Neural cell (in vitro differentiated cells): ENCODE measurements around the gene CSMD2. TPM values are rescaled to one million over a fixed set of nuclear protein-coding genes. Genes with fewer than 3 reads are reported as not detected.

ENCODE experiments used
- H2AFZ ChIP-seq: fragments of 200-600, 300-800 bp; sonication (generic), shearing (Covaris generic); 2 replicates; pipeline ENCODE4 v1.6.0; 2014; ENCODE audit warnings: low read depth, mild to moderate bottlenecking, antibody characterized with exemption, low read length, moderate library complexity
- H3F3A ChIP-seq: fragments of 200-600 bp; shearing (Covaris generic); 2 replicates; pipeline ENCODE4 v1.6.1; 2016; ENCODE audit warnings: mild to moderate bottlenecking, moderate library complexity, mixed read lengths, antibody characterized with exemption, low read length; ENCODE audit not compliant: insufficient read depth, poor library complexity, severe bottlenecking
- H3K27ac ChIP-seq: fragments of 200-600, 300-800 bp; sonication (generic), shearing (Covaris generic); 2 replicates; pipeline ENCODE4 v1.5.1; 2014; ENCODE audit warnings: mild to moderate bottlenecking, low read length, moderate library complexity
- H3K27me3 ChIP-seq: fragments of 300-800, 200-600 bp; sonication (generic), shearing (Covaris generic); 2 replicates; pipeline ENCODE4 v1.6.0; 2014; ENCODE audit warnings: mild to moderate bottlenecking, low read depth, low read length, moderate library complexity; ENCODE audit not compliant: insufficient read depth
- H3K36me3 ChIP-seq: fragments of 300-800, 200-600 bp; sonication (generic), shearing (Covaris generic); 2 replicates; pipeline ENCODE4 v1.5.1; 2014; ENCODE audit warnings: mild to moderate bottlenecking, antibody characterized with exemption, low read length, moderate library complexity; ENCODE audit not compliant: insufficient read depth
- H3K4me2 ChIP-seq: fragments of 300-800, 200-600 bp; sonication (generic), shearing (Covaris generic); 2 replicates; pipeline ENCODE4 v1.6.0; 2014; ENCODE audit warnings: mild to moderate bottlenecking, low read length
- H3K4me3 ChIP-seq: fragments of 300-800, 200-600 bp; sonication (generic), shearing (Covaris generic); 2 replicates; pipeline ENCODE4 v1.5.1; 2014; ENCODE audit warnings: mild to moderate bottlenecking, low read length, moderate library complexity
- H3K79me2 ChIP-seq: fragments of 200-600 bp; shearing (Covaris generic); replicated peaks from 2 replicates; pipeline ENCODE4 v1.6.0; 2014; ENCODE audit warnings: mild to moderate bottlenecking, low read length, moderate library complexity; ENCODE audit not compliant: insufficient read depth
- H3K9ac ChIP-seq: fragments of 300-800, 200-600 bp; sonication (generic), shearing (Covaris generic); 2 replicates; pipeline ENCODE4 v1.6.1; 2016; ENCODE audit warnings: mild to moderate bottlenecking, low read length, mixed read lengths
- H3K9me2 ChIP-seq: fragments of 200-600 bp; shearing (Covaris generic); 2 replicates; pipeline ENCODE4 v1.6.1; 2016; ENCODE audit warnings: mild to moderate bottlenecking, low read length, mixed read lengths; ENCODE audit not compliant: insufficient read depth
- H3K9me3 ChIP-seq: fragments of 200-600, 300-800 bp; sonication (generic), shearing (Covaris generic); 2 replicates; pipeline ENCODE4 v1.6.1; 2016; ENCODE audit warnings: mild to moderate bottlenecking, mixed run types, low read length, moderate library complexity, mixed read lengths
- H4K20me1 ChIP-seq: fragments of 200-600 bp; shearing (Covaris generic); 2 replicates; pipeline ENCODE4 v1.6.1; 2016; ENCODE audit warnings: mild to moderate bottlenecking, mixed run types; ENCODE audit not compliant: insufficient read depth
- EP300 ChIP-seq: fragments of 450-650 bp; conservative IDR thresholded peaks from 2 replicates; pipeline ENCODE4 v1.6.1; 2014; ENCODE audit warnings: antibody characterized with exemption, mild to moderate bottlenecking, moderate library complexity; ENCODE audit not compliant: poor library complexity, severe bottlenecking
- EZH2 ChIP-seq: fragments of 200-600, 300-800 bp; shearing (Covaris generic), sonication (generic); IDR thresholded peaks from 2 replicates; pipeline ENCODE4 v1.6.1; 2014; ENCODE audit warnings: antibody characterized with exemption, low read length, borderline replicate concordance, mild to moderate bottlenecking; ENCODE audit not compliant: insufficient read depth, poor library complexity, severe bottlenecking
- MXI1 ChIP-seq: fragments of 450-650 bp; conservative IDR thresholded peaks from 2 replicates; pipeline ENCODE4 v1.6.1; 2014; ENCODE audit warnings: antibody characterized with exemption, mild to moderate bottlenecking; ENCODE audit not compliant: poor library complexity, severe bottlenecking
- POLR2AphosphoS5 ChIP-seq: IDR thresholded peaks from 2 replicates; pipeline ENCODE4 v1.6.1; 2012
- RAD21 ChIP-seq: fragments of 450-650 bp; conservative IDR thresholded peaks from 2 replicates; pipeline ENCODE4 v1.6.1; 2014; ENCODE audit warnings: antibody characterized with exemption, mild to moderate bottlenecking, moderate library complexity
- SMC3 ChIP-seq: fragments of 450-650 bp; conservative IDR thresholded peaks from 2 replicates; pipeline ENCODE4 v1.6.1; 2014; ENCODE audit warnings: antibody characterized with exemption, mild to moderate bottlenecking, moderate library complexity; ENCODE audit not compliant: poor library complexity
- TAF1 ChIP-seq: IDR thresholded peaks from 2 replicates; pipeline ENCODE4 v1.6.1; 2012; ENCODE audit warnings: low read depth
- polyA plus RNA-seq: library from polyadenylated mRNA; depleted of rRNA; stranded (reverse); fragments of >200 nt; gene quantifications from 2 replicates; pipeline ENCODE4 v1.2.3, GENCODE V29; 2014
- TF ChIP-seq, protein P1 (sequence below): fragments of 450-650 bp; IDR thresholded peaks from 2 replicates; pipeline ENCODE4 v1.5.1; 2014; ENCODE audit warnings: antibody characterized with exemption, mild to moderate bottlenecking, moderate library complexity; ENCODE audit not compliant: poor library complexity, severe bottlenecking
- TF ChIP-seq, protein P2 (sequence below): IDR thresholded peaks from 2 replicates; pipeline ENCODE4 v1.6.1; 2012; ENCODE audit warnings: borderline replicate concordance

Gene CSMD2
- polyA plus RNA-seq, 1 donor from 2014 or later, result 9.6 TPM

DNA sequence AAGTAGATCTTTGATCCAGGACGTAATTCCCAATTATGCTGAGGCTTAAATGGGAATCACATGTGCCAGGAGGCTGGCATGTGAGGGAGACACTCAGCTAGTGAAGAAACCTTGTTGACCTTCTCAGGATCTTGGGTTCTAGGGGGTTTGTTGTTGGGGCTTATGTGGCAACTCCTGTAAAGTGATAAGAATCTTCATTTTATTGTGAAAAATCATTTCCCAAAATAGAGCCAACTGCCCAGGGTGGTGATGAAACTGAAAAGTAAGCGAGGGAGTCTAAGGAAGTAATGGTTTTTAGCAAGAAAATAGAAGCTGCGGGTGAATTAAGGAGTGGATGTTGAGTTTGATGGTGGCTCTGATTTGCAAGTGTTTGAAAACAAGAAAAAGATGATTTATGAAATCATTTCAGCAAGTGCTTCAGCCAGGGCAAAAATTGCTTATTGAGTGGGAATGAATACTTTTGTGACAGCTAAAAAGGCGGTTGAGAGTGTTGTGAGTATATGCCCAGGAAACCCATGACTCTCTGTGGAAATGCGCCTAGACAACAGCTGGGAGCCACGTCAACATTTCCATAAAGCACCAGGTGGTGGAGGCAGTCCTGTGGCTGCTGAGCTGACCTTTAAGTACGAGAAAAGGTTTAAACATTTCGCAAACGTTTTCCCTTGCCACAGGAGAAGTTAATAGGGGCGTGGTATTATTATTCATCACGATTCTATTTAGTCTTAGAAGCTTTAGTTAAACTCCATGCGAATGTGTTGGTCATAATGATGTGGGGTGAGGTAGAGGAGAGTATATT, 198.5 kb downstream of the CSMD2 start:
- no peaks in the 10 kb centered on the region for H3K79me2 ChIP-seq
- TF ChIP-seq RAD21, result no peak
- TF ChIP-seq TAF1, result no peak
- TF ChIP-seq, protein P1, sequence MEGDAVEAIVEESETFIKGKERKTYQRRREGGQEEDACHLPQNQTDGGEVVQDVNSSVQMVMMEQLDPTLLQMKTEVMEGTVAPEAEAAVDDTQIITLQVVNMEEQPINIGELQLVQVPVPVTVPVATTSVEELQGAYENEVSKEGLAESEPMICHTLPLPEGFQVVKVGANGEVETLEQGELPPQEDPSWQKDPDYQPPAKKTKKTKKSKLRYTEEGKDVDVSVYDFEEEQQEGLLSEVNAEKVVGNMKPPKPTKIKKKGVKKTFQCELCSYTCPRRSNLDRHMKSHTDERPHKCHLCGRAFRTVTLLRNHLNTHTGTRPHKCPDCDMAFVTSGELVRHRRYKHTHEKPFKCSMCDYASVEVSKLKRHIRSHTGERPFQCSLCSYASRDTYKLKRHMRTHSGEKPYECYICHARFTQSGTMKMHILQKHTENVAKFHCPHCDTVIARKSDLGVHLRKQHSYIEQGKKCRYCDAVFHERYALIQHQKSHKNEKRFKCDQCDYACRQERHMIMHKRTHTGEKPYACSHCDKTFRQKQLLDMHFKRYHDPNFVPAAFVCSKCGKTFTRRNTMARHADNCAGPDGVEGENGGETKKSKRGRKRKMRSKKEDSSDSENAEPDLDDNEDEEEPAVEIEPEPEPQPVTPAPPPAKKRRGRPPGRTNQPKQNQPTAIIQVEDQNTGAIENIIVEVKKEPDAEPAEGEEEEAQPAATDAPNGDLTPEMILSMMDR, result no peak
- no peak for TF ChIP-seq EZH2
- TF ChIP-seq MXI1, result no peak
- no peak for TF ChIP-seq SMC3
- TF ChIP-seq, protein P2, sequence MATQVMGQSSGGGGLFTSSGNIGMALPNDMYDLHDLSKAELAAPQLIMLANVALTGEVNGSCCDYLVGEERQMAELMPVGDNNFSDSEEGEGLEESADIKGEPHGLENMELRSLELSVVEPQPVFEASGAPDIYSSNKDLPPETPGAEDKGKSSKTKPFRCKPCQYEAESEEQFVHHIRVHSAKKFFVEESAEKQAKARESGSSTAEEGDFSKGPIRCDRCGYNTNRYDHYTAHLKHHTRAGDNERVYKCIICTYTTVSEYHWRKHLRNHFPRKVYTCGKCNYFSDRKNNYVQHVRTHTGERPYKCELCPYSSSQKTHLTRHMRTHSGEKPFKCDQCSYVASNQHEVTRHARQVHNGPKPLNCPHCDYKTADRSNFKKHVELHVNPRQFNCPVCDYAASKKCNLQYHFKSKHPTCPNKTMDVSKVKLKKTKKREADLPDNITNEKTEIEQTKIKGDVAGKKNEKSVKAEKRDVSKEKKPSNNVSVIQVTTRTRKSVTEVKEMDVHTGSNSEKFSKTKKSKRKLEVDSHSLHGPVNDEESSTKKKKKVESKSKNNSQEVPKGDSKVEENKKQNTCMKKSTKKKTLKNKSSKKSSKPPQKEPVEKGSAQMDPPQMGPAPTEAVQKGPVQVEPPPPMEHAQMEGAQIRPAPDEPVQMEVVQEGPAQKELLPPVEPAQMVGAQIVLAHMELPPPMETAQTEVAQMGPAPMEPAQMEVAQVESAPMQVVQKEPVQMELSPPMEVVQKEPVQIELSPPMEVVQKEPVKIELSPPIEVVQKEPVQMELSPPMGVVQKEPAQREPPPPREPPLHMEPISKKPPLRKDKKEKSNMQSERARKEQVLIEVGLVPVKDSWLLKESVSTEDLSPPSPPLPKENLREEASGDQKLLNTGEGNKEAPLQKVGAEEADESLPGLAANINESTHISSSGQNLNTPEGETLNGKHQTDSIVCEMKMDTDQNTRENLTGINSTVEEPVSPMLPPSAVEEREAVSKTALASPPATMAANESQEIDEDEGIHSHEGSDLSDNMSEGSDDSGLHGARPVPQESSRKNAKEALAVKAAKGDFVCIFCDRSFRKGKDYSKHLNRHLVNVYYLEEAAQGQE, result no peak
- no peak for TF ChIP-seq EP300
- no peak for TF ChIP-seq POLR2AphosphoS5
- no peaks in the 10 kb centered on the region for H3F3A ChIP-seq
- H2AFZ ChIP-seq, result no peak overlapping the region
- no peaks in the 10 kb centered on the region for H3K36me3 ChIP-seq
- no peaks in the 10 kb centered on the region for H3K9me3 ChIP-seq
- H3K4me3 ChIP-seq, result no peak overlapping the region
- H3K9ac ChIP-seq, result no peak overlapping the region
- H3K9me2 ChIP-seq, result no peaks in the 10 kb centered on the region
- H4K20me1 ChIP-seq, result no peaks in the 10 kb centered on the region
- H3K27me3 ChIP-seq, result no peaks in the 10 kb centered on the region
- H3K27ac ChIP-seq, result no peak overlapping the region
- H3K4me2 ChIP-seq, result no peak overlapping the region

DNA sequence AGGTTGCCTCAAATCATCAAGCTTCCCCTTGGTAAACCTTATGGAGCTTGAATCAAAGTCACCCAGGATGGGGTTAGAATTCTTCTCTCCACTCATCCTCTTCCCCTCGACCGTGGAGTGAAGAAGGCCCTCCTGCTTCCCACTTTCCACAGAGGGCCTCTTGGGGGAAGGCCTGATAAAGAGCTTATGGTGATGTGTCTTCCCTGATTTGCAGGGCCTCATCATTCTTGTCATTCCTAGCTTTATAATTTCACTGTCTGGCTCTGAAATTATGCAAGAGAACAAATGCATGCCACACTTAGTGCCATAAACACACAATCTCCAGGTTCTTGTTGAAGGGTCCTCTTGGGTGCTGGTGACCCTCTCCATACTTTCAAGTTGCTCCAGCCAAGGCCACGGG, 199.9 kb downstream of the CSMD2 start:
- Histone ChIP-seq H3K4me2 (no peak overlapping the region), H3K79me2 (no peaks in the 10 kb centered on the region), H3K27ac (no peak overlapping the region), H3K9me3 (no peaks in the 10 kb centered on the region), H3F3A (no peaks in the 10 kb centered on the region), H3K4me3 (no peak overlapping the region), H3K27me3 (no peaks in the 10 kb centered on the region), H4K20me1 (no peaks in the 10 kb centered on the region), H2AFZ (no peak overlapping the region), H3K9ac (no peak overlapping the region), H3K36me3 (no peaks in the 10 kb centered on the region), H3K9me2 (no peaks in the 10 kb centered on the region)
- TF ChIP-seq POLR2AphosphoS5, result no peak
